ENCODE results near the gene IL36A. TPM values are rescaled to one million over a fixed set of nuclear protein-coding genes. Genes with fewer than 3 reads are reported as not detected.

IL36A gene
- total and polyA plus RNA-seq, 8 donors, result not detected

- intact Hi-C loops (cut with DNase I), result no loop called here
- no peak overlapping the region for H3K4me3 ChIP-seq
- FAIRE-seq, result no peak
- no peak overlapping the region for H3K27ac ChIP-seq
- H3K9me3 ChIP-seq, result no peaks in the 10 kb centered on the region
- no peaks in the 10 kb centered on the region for H3K36me3 ChIP-seq
- peak in 2 of 4 donors; percentile 47 to 62 for ATAC-seq
- 15 to 23% methylated on average over 2 of the region's 2 CpGs for WGBS, 2 donors
- no peak for DNase-seq
- TF ChIP-seq CTCF (IDR thresholded peaks at IDR 0.05), result no peak
- H3K27me3 ChIP-seq, result no peaks in the 10 kb centered on the region
- H3K4me1 ChIP-seq, result no peaks in the 10 kb centered on the region
These were observed 32.1 kb upstream of the IL36A start for GRCh38 chr2:112973156-112973555.

- intact Hi-C loops (cut with DNase I), result no loop called here
- DNase-seq, result no peak
- Histone ChIP-seq H3K27me3 (no peaks in the 10 kb centered on the region), H3K4me3 (no peak within 1 kb of the TSS), H3K4me1 (no peaks in the 10 kb centered on the region), H3K36me3 (no peaks in the 10 kb centered on the region), H3K27ac (no peak within 1 kb of the TSS), H3K9me3 (no peaks in the 10 kb centered on the region)
- no peak for ATAC-seq
- FAIRE-seq, result no peak
- no peak for TF ChIP-seq CTCF (IDR thresholded peaks at IDR 0.05)
- 65 to 68% methylated on average over 7 of the region's 7 CpGs for WGBS, 2 donors
These were observed 27.7 kb upstream of the IL36A start, which contains the start of gene IL36G for GRCh38 chr2:112977559-112978056. Gene IL36G, plus strand, starts transcription at chr2:112978006. Its CDS starts 633 bp downstream, at chr2:112978639.

GRCh38 chr2:112979731-112980130 lies 25.5 kb upstream of the IL36A start:
- Histone ChIP-seq H3K9me3 (no peaks in the 10 kb centered on the region), H3K27me3 (no peaks in the 10 kb centered on the region), H3K36me3 (no peaks in the 10 kb centered on the region), H3K27ac (no peak overlapping the region), H3K4me3 (no peak overlapping the region), H3K4me1 (no peaks in the 10 kb centered on the region)
- 91 to 94% methylated on average over 1 of the region's 1 CpG for WGBS, 2 donors
- TF ChIP-seq CTCF (IDR thresholded peaks at IDR 0.05), result no peak
- intact Hi-C loops (cut with DNase I), result no loop called here
- no peak for DNase-seq
- no peak for ATAC-seq
- FAIRE-seq, result no peak

- no peak for TF ChIP-seq CTCF (IDR thresholded peaks at IDR 0.05)
- intact Hi-C loops (cut with DNase I), result no loop called here
- Histone ChIP-seq H3K27me3 (no peaks in the 10 kb centered on the region), H3K27ac (no peak overlapping the region), H3K9me3 (no peaks in the 10 kb centered on the region), H3K4me3 (no peak overlapping the region), H3K36me3 (no peaks in the 10 kb centered on the region), H3K4me1 (no peaks in the 10 kb centered on the region)
- DNase-seq (no peak), ATAC-seq (no peak), FAIRE-seq (no peak)
- WGBS, 2 donors, result 27 to 41% methylated on average over 1 of the region's 1 CpG
These were observed 24.7 kb upstream of the IL36A start for GRCh38 chr2:112980537-112980936.

GRCh38 chr2:112985090-112985489 lies 20.2 kb upstream of the IL36A start:
- Histone ChIP-seq H3K27me3 (no peaks in the 10 kb centered on the region), H3K9me3 (no peaks in the 10 kb centered on the region), H3K36me3 (no peaks in the 10 kb centered on the region), H3K27ac (no peak overlapping the region), H3K4me1 (no peaks in the 10 kb centered on the region), H3K4me3 (no peak overlapping the region)
- intact Hi-C loops (cut with DNase I), result no loop called here
- no peak for DNase-seq
- no peak for TF ChIP-seq CTCF (IDR thresholded peaks at IDR 0.05)
- FAIRE-seq, result no peak
- WGBS, 2 donors, result 83 to 90% methylated on average over 5 of the region's 5 CpGs
- ATAC-seq, result no peak
